GM13976 (cell line): ENCODE data around the gene CLSTN3.

Source experiments
- DNase-seq: peaks from one replicate; pipeline ENCODE4 v3.0.0; 2012; ENCODE audit warnings: low spot score
- in situ Hi-C: fragments of 300-500 bp; cut with MboI; formaldehyde crosslinking; loops from one replicate; pipeline ENCODE4 v1.12.0; 2022; ENCODE audit warnings: low sequenced_read_pairs, mixed read lengths, inconsistent platforms; ENCODE audit not compliant: unreplicated experiment
- TF ChIP-seq, protein P1 (sequence below): IDR thresholded peaks from 2 replicates; pipeline ENCODE4 v1.5.1; 2012; ENCODE audit warnings: borderline replicate concordance, mild to moderate bottlenecking; ENCODE audit not compliant: insufficient read depth; ENCODE audit errors: extremely low read depth, missing control alignments, control extremely low read depth

The CLSTN3 gene

DNA sequence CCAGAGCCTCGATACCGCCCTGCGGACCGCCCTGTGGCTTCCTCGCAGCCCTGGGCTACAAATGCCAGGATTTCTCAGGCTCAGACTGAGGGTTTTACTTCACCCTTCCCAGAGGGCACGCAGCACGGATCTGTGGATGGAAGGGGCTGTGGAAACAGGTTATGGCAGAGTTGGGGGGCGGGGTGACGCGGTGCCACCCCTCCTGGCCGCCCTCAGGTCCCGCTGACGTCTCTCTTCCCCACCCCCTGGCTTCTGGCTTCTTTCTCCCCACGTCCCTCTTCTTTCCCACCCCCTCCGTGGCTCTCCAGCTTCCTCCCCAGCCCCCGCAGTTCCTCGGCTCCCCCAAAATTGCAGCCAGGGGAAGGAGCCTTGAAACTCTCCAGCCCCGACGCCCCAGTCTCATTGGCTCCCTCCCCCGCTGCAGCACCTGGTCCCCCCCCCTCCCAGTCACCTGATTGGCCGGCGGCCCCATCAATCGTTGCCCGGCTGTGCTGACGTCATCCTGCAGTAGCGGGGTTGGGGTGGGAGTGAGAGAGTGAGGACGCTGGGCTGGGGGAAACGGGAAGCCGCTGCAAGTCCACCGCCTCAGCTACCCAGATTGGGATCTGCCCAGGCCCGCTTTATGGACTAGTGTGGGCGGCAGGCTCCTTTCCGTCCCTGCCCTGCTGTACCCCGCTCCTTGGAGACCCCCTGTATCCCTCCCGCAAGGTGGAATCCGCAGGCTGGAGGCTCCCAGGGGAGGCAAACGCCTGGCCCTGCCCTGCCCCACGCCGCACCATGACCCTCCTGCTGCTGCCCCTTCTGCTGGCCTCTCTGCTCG, at the start of gene CLSTN3:
Gene CLSTN3 (plus strand): TSS at position 500 of the 820 bp plus-strand sequence. CDS start 278 bp downstream, at position 778.
- DNase-seq, result peak; percentile 100
- in situ Hi-C loops, result no loop called here
- TF ChIP-seq, protein P1, sequence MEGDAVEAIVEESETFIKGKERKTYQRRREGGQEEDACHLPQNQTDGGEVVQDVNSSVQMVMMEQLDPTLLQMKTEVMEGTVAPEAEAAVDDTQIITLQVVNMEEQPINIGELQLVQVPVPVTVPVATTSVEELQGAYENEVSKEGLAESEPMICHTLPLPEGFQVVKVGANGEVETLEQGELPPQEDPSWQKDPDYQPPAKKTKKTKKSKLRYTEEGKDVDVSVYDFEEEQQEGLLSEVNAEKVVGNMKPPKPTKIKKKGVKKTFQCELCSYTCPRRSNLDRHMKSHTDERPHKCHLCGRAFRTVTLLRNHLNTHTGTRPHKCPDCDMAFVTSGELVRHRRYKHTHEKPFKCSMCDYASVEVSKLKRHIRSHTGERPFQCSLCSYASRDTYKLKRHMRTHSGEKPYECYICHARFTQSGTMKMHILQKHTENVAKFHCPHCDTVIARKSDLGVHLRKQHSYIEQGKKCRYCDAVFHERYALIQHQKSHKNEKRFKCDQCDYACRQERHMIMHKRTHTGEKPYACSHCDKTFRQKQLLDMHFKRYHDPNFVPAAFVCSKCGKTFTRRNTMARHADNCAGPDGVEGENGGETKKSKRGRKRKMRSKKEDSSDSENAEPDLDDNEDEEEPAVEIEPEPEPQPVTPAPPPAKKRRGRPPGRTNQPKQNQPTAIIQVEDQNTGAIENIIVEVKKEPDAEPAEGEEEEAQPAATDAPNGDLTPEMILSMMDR, result no peak

DNA sequence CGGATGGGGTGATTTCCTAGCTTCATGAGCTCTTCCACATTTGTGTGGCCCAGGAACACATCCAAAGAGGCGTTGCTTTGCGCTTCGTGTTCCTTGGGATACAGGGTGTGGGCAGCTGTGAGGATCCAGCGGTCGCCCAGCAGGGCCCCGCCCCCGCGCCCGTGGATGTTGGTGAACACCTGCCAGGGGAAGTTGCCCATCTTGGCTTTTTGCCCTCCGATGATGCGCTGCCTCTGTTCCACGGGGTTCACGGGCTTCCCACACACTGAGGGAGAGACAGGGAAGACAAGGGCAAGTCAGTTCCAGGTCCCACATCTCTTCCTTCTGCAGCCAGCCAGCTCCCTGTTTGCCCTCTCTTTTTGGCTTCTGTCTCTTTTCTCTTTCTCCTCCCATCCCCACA, 49.1 kb upstream of the CLSTN3 start:
- no peak for DNase-seq
- in situ Hi-C loops, result no loop called here
- TF ChIP-seq, protein P1, result no peak

DNA sequence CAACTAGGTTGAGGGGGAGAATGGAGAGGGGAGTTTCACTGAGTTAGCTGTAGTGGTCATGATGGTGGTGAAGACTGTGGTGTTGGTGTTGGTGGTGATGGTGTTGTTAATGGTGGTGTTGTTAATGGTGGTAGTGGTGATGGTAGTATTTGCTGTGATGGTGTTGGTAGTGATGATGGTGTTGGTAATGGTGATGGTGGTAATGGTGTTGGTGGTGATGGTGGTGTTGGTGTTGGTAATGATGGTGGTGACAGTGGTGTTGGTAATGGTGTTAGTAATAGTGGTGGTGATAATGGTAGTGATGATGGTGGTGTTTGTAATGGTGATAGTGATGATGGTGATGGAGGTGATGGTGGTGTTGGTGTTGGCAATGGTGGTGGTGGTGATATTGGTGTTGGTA, 47.0 kb upstream of the CLSTN3 start:
- TF ChIP-seq, protein P1, result no peak
- no peak for DNase-seq
- in situ Hi-C loops, result no loop called here

DNA sequence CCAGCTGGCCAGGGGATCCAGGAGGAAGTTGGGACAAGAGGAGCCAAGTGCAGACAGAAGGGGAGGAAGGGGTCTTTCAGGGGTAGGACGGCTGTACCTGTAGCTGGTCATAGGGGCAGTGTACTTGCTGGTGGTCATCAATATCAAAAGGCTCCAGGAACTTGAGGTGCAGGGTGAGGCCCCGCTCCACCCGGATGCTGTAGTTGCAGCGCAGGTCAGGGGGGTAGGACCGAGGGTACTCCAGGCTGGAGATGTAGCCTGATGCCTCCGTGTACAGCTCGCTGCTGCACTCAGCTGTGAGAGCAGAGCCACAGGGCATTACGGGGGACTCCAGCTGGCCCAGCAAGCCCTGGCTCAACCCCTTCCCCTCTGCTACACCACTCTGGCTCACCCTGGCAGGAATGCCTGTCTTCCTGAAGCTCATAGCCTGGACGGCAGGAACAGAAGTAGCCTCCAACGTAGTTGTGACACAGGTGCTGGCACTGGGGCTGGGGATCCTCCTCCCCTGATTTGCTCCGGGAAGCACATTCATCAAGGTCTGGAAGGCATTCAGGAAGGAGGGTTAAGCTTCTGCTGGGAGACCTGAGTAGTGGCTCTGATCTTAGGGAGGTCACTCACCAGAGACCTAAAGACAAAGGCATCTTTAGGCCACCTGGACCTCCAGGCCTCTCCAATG, 40.8 kb upstream of the CLSTN3 start:
- TF ChIP-seq, protein P1, result no peak
- no peak for DNase-seq
- in situ Hi-C loops, result no loop called here

DNA sequence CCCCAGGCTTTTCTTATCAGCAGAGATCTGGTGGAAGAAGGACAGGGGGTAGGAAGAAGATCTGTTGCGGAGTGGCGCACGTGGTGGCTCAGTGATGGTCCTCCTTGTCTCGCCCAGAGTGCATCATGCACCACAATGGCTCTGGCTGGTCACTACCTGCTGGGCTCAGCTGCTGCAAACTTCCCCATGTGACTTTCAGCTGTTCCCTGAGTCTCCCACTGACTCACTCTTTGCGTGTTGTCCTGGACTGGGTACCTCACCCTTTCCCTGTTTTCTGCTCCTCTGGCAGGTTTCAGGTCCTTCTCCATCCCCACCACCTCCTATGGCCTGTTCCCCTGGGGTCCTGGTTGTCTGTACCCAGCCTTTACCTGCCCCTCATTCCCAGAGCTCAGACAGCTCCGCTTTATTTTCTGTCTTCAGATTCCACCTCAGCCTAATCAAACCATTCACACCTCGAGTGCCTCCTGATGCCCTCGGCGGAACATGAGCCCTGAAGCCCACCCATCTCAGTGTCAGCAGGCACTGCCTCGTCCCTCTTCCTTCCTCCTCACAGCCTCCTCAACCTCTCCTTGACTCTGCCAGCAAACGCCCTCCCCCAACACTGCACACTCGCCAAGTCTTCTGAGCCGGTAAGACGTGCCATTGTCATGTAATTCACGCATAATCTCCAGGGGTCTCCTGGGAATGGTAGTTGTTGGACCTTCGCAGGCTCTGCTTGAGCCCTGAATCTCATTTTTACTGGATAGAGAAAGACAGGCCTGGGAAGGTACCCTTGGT, 39.8 kb upstream of the CLSTN3 start:
- DNase-seq, result no peak
- in situ Hi-C loops, result no loop called here
- TF ChIP-seq, protein P1, result no peak

DNA sequence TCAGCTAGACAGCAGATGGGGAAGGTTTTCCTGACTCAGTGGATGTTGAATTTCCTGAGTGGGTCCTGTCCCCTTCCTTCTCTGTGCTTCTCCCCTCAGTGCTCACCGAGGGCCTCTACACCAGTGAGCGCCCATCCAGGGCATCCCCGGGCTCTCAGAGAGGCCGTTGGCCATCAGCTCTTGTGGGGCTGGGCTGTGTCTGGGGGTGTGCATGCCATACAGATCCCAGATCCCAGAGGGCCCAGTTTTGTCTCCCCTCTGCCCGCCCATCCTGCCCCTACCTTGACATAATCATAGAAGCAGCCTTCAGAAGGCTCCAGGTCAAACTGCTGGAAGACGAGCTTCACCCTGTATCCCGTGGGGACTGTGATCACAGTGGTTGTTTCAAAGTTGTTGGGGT, 39.0 kb upstream of the CLSTN3 start:
- TF ChIP-seq, protein P1, result no peak
- in situ Hi-C loops, result no loop called here
- no peak for DNase-seq
